HEK293T (cell line): Measurements from ENCODE around the gene ID1.

ENCODE experiments used
- CTCF ChIA-PET: fragments of 350-600 bp; formaldehyde crosslinking; extraction: SDS; loops from one replicate; lab custom pipeline; 2021; ENCODE audit warnings: antibody characterized with exemption, inconsistent platforms; lab: Yijun Ruan, JAX
- POLR2A ChIA-PET: fragments of 350-600 bp; formaldehyde crosslinking; extraction: SDS; loops from one replicate; lab custom pipeline; 2020; ENCODE audit warnings: antibody characterized with exemption, inconsistent platforms; lab: Yijun Ruan, JAX
- DNase-seq: peaks from one replicate; pipeline ENCODE4 v3.0.0; 2012; ENCODE audit warnings: mixed read lengths; ENCODE audit errors: extremely low spot score
- ARNT ChIP-seq: fragments of 450-650 bp; IDR thresholded peaks from 2 replicates; pipeline ENCODE4 v1.6.1; 2017; ENCODE audit warnings: mild to moderate bottlenecking
- BHLHE40 ChIP-seq: fragments of 450-650 bp; IDR thresholded peaks from 2 replicates; pipeline ENCODE4 v1.6.1; 2016; ENCODE audit warnings: mild to moderate bottlenecking, moderate library complexity, borderline replicate concordance
- CTBP1 ChIP-seq: fragments of 450-650 bp; IDR thresholded peaks from 2 replicates; pipeline ENCODE4 v1.6.1; 2016; ENCODE audit warnings: borderline replicate concordance
- ELF4 ChIP-seq: fragments of 450-650 bp; IDR thresholded peaks from 2 replicates; pipeline ENCODE4 v1.6.1; 2017; ENCODE audit warnings: antibody characterized with exemption
- FOXA1 ChIP-seq: fragments of 450-650 bp; IDR thresholded peaks from 2 replicates; pipeline ENCODE4 v1.6.1; 2016; ENCODE audit warnings: mild to moderate bottlenecking
- FOXK2 ChIP-seq: fragments of 450-650 bp; IDR thresholded peaks from 2 replicates; pipeline ENCODE4 v1.6.1; 2016; ENCODE audit warnings: mild to moderate bottlenecking
- FOXM1 ChIP-seq: fragments of 450-650 bp; IDR thresholded peaks from 2 replicates; pipeline ENCODE4 v1.6.1; 2017; ENCODE audit warnings: mild to moderate bottlenecking, borderline replicate concordance
- HDGF ChIP-seq: fragments of 450-650 bp; IDR thresholded peaks from 2 replicates; pipeline ENCODE4 v1.6.1; 2017; ENCODE audit warnings: antibody characterized with exemption, borderline replicate concordance
- L3MBTL2 ChIP-seq: fragments of 450-650 bp; conservative IDR thresholded peaks from 2 replicates; pipeline ENCODE4 v1.6.1; 2016; ENCODE audit warnings: mild to moderate bottlenecking
- LEF1 ChIP-seq: fragments of 450-650 bp; IDR thresholded peaks from 2 replicates; pipeline ENCODE4 v1.6.1; 2017; ENCODE audit warnings: mild to moderate bottlenecking, borderline replicate concordance
- NFRKB ChIP-seq: fragments of 450-650 bp; IDR thresholded peaks from 2 replicates; pipeline ENCODE4 v1.6.1; 2016; ENCODE audit warnings: mild to moderate bottlenecking, moderate library complexity
- PKNOX1 ChIP-seq: fragments of 450-650 bp; IDR thresholded peaks from 2 replicates; pipeline ENCODE4 v1.6.1; 2016
- SP1 ChIP-seq: fragments of 450-650 bp; IDR thresholded peaks from 2 replicates; pipeline ENCODE4 v1.6.1; 2017
- SUZ12 ChIP-seq: fragments of 450-650 bp; IDR thresholded peaks from 2 replicates; pipeline ENCODE4 v1.6.1; 2016; ENCODE audit warnings: mild to moderate bottlenecking
- TARDBP ChIP-seq: fragments of 450-650 bp; IDR thresholded peaks from 2 replicates; pipeline ENCODE4 v1.6.1; 2016
- ZNF384 ChIP-seq: fragments of 450-650 bp; IDR thresholded peaks from 2 replicates; pipeline ENCODE4 v1.6.1; 2016

Gene ID1

GRCh38 chr20:31581391-31581790 is 23.7 kb upstream of the ID1 start:
- no peak for DNase-seq
- TF ChIP-seq FOXA1, result no peak
- no peak for TF ChIP-seq PKNOX1
- no peak for TF ChIP-seq LEF1
- no peak for TF ChIP-seq ELF4
- no peak for TF ChIP-seq TARDBP
- no peak for TF ChIP-seq FOXM1
- POLR2A ChIA-PET, result no interaction called here
- CTCF ChIA-PET, result no interaction called here

GRCh38 chr20:31587545-31588389 is 17.3 kb upstream of the ID1 start:
- ChIA-PET POLR2A (interaction anchor here (1.0 to 2.1 kb wide), 5 partner anchors 15 to 25 kb away, joined by 3 to 15 read pairs (median 4); partner anchors contain the start of gene ID1), CTCF (interaction anchor here (0.7 to 1.6 kb wide), 2 partner anchors 15 kb away, joined by 4 to 5 read pairs; no protein-coding TSS in a partner anchor)
- DNase-seq, result no peak
- TF ChIP-seq TARDBP (no peak), BHLHE40 (no peak), LEF1 (no peak), FOXM1 (no peak), CTBP1 (no peak), ELF4 (no peak), FOXK2 (no peak), L3MBTL2 (no peak)

GRCh38 chr20:31590717-31591225 is 14.3 kb upstream of the ID1 start:
- POLR2A ChIA-PET, result interaction anchor here (1.4 kb wide), 2 partner anchors 14 to 16 kb away, joined by 4 to 12 read pairs; partner anchors contain the start of gene ID1
- TF ChIP-seq L3MBTL2 (no peak), ZNF384 (no peak), SUZ12 (no peak), FOXK2 (no peak), FOXM1 (no peak), CTBP1 (no peak), NFRKB (no peak), BHLHE40 (no peak), ARNT (no peak), LEF1 (no peak), SP1 (no peak), FOXA1 (no peak), ELF4 (no peak), HDGF (no peak), TARDBP (no peak), PKNOX1 (no peak)
- CTCF ChIA-PET, result interaction anchor here (1.3 to 2.5 kb wide), 2 partner anchors 21 to 22 kb away, joined by 4 to 9 read pairs; no protein-coding TSS in a partner anchor
- DNase-seq, result no peak

- ChIA-PET POLR2A (interaction anchor here (0.6 to 1.4 kb wide), 3 partner anchors 14 to 99 kb away, joined by 3 to 6 read pairs (median 4); no protein-coding TSS in a partner anchor), CTCF (interaction anchor here (0.6 kb wide), 1 partner anchor 24 kb away, joined by 4 read pairs; no protein-coding TSS in a partner anchor)
- TF ChIP-seq FOXK2, result no peak
- no peak for TF ChIP-seq FOXM1
- no peak for TF ChIP-seq TARDBP
- TF ChIP-seq CTBP1, result no peak
- no peak for TF ChIP-seq ZNF384
- no peak for TF ChIP-seq ARNT
- TF ChIP-seq LEF1, result no peak
- TF ChIP-seq NFRKB, result no peak
- DNase-seq, result no peak
Observed at GRCh38 chr20:31593221-31594001, 11.7 kb upstream of the ID1 start.

- ChIA-PET POLR2A (interaction anchor here (1.3 kb wide), 1 partner anchor 21 kb away, joined by 4 read pairs; no protein-coding TSS in a partner anchor), CTCF (no interaction called here)
- no peak for TF ChIP-seq ZNF384
- no peak for TF ChIP-seq FOXA1
- no peak for TF ChIP-seq FOXM1
- TF ChIP-seq ELF4, result no peak
- no peak for DNase-seq
Observed at GRCh38 chr20:31594002-31594557, 11.0 kb upstream of the ID1 start.

GRCh38 chr20:31594558-31595379 is 10.3 kb upstream of the ID1 start:
- ChIA-PET CTCF (no interaction called here), POLR2A (no interaction called here)
- no peak for DNase-seq

More at GRCh38 chr20:31594558-31595379, 10.3 kb upstream of the ID1 start:
- TF ChIP-seq L3MBTL2, result no peak
